ENCODE data around the gene ADPGK. TPM values are rescaled to one million over a fixed set of nuclear protein-coding genes. Genes with fewer than 3 reads are reported as not detected.
A peak's percentile ranks its signal among the peaks of the same experiment; 100 is the strongest.

ADPGK gene
- total and polyA plus RNA-seq, 2 donors, result 63.9 to 100 TPM

- no peaks in the 10 kb centered on the region for H3K9me3 ChIP-seq (ENCODE audit: control insufficient read depth in 2 of 2, insufficient read depth in 1 of 2, low read length in 1 of 2)
- peaks cover 13 to 25% of the 10 kb centered on the region in 2 donors for H3K4me1 ChIP-seq (ENCODE audit: control insufficient read depth in 2 of 2, insufficient read depth in 2 of 2, low read length in 2 of 2)
- H3K36me3 ChIP-seq (ENCODE audit: control insufficient read depth in 2 of 2, insufficient read depth in 2 of 2, low read length in 1 of 2), result peaks cover 0 to 11% of the 10 kb centered on the region in 2 donors
- 97% methylated on average over 2 of the region's 2 CpGs for WGBS
- no peaks in the 10 kb centered on the region for H3K27me3 ChIP-seq (ENCODE audit: control insufficient read depth in 2 of 2, insufficient read depth in 1 of 2, low read length in 1 of 2)
- no peak for DNase-seq (ENCODE audit: low read depth in 6 of 9, low spot score in 9 of 9)
- H3K4me3 ChIP-seq (ENCODE audit: low read length in 2 of 2), result no peak overlapping the region
- no peak overlapping the region for H3K27ac ChIP-seq (ENCODE audit: low read depth in 1 of 2, low read length in 1 of 2)
These were observed 2.3 kb upstream of the ADPGK start for GRCh38 chr15:72785841-72786240.

- DNase-seq (ENCODE audit: low read depth in 6 of 9, low spot score in 9 of 9), result peak in 1 of 9 donors; percentile 37
- Histone ChIP-seq H3K36me3 (ENCODE audit: control insufficient read depth in 2 of 2, insufficient read depth in 2 of 2, low read length in 1 of 2) (peaks cover 0 to 13% of the 10 kb centered on the region in 2 donors), H3K4me3 (ENCODE audit: low read length in 2 of 2) (no peak overlapping the region), H3K9me3 (ENCODE audit: control insufficient read depth in 2 of 2, insufficient read depth in 1 of 2, low read length in 1 of 2) (no peaks in the 10 kb centered on the region), H3K27ac (ENCODE audit: low read depth in 1 of 2, low read length in 1 of 2) (no peak overlapping the region), H3K4me1 (ENCODE audit: control insufficient read depth in 2 of 2, insufficient read depth in 2 of 2, low read length in 2 of 2) (peaks cover 15 to 25% of the 10 kb centered on the region in 2 donors), H3K27me3 (ENCODE audit: control insufficient read depth in 2 of 2, insufficient read depth in 1 of 2, low read length in 1 of 2) (no peaks in the 10 kb centered on the region)
- WGBS, result 68% methylated on average over 4 of the region's 4 CpGs
These were observed 1.9 kb upstream of the ADPGK start for GRCh38 chr15:72785432-72785831.

DNA sequence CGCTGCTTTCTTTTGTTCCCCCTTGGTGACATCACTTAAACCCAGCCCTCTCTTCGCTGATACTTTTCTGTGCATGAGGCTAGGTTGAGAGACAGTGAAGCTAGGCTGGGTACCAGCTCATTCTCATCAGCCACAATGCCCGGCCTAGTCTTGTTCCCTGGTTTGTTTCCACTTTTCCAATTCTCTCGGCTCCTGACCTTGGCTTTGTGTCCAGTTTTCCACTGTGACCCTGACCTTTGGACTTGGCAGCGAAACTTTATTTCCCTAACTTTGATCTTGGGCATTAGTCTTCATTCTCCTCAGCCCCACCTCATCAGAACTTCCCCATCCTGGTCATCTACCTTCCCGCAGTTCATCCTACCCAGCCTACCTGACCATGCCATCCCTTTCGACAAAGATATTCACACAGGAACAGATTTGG, 908 bp upstream of the ADPGK start:
- peak in 1 of 9 donors; percentile 63 for DNase-seq (ENCODE audit: low read depth in 6 of 9, low spot score in 9 of 9)
- peak overlapping the region; percentile 94 to 97 for H3K27ac ChIP-seq (ENCODE audit: low read depth in 1 of 2, low read length in 1 of 2)
- peak overlapping the region; percentile 90 to 97 for H3K4me3 ChIP-seq (ENCODE audit: low read length in 2 of 2)
- peaks cover 15 to 25% of the 10 kb centered on the region in 2 donors for H3K4me1 ChIP-seq (ENCODE audit: control insufficient read depth in 2 of 2, insufficient read depth in 2 of 2, low read length in 2 of 2)
- H3K27me3 ChIP-seq (ENCODE audit: control insufficient read depth in 2 of 2, insufficient read depth in 1 of 2, low read length in 1 of 2), result no peaks in the 10 kb centered on the region
- no peaks in the 10 kb centered on the region for H3K9me3 ChIP-seq (ENCODE audit: control insufficient read depth in 2 of 2, insufficient read depth in 1 of 2, low read length in 1 of 2)
- H3K36me3 ChIP-seq (ENCODE audit: control insufficient read depth in 2 of 2, insufficient read depth in 2 of 2, low read length in 1 of 2), result peaks cover 0 to 15% of the 10 kb centered on the region in 2 donors
- WGBS, result 60% methylated on average over 7 of the region's 7 CpGs

DNA sequence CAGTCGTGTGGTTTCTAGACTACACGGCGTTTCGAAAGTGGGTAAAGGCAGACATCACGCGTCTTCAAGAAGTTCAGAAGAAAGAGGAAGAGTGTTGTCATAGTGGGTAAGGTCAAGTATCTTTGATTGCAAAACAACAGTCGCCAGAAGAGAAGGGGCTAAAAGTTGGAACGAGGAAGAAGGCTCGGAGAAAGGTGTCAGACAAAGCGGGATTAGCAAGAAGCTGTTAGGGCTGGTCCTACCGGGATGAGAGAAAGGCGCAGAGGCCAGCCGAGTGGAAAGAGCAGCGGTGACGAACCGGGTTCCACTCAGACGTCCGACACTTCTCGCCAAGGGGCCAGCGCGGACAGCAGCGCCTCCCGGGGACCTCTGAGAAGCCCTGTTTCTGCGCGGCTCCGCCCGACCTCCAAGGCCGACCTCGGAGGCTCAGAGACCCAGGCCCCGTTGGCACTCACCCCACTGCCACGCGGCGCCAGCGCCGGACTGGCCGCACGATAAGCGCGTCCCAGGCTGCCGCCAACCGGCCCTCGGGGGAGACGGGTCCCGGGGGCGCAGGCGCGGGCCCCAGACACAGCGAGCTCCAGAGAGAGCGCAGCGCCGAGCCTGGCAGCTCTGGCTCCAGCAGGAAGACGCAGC, 436 bp downstream of the ADPGK start:
- Histone ChIP-seq H3K4me3 (ENCODE audit: low read length in 2 of 2) (peak overlapping the region; percentile 90 to 97), H3K27ac (ENCODE audit: low read depth in 1 of 2, low read length in 1 of 2) (peak overlapping the region; percentile 90 to 96), H3K9me3 (ENCODE audit: control insufficient read depth in 2 of 2, insufficient read depth in 1 of 2, low read length in 1 of 2) (no peaks in the 10 kb centered on the region), H3K36me3 (ENCODE audit: control insufficient read depth in 2 of 2, insufficient read depth in 2 of 2, low read length in 1 of 2) (peaks cover 0 to 15% of the 10 kb centered on the region in 2 donors), H3K4me1 (ENCODE audit: control insufficient read depth in 2 of 2, insufficient read depth in 2 of 2, low read length in 2 of 2) (peaks cover 15 to 25% of the 10 kb centered on the region in 2 donors), H3K27me3 (ENCODE audit: control insufficient read depth in 2 of 2, insufficient read depth in 1 of 2, low read length in 1 of 2) (no peaks in the 10 kb centered on the region)
- WGBS, result under 1% methylated on average over 52 of the region's 52 CpGs
- peak in 5 of 9 donors; percentile 38 to 76 (median 44) for DNase-seq (ENCODE audit: low read depth in 6 of 9, low spot score in 9 of 9)

DNA sequence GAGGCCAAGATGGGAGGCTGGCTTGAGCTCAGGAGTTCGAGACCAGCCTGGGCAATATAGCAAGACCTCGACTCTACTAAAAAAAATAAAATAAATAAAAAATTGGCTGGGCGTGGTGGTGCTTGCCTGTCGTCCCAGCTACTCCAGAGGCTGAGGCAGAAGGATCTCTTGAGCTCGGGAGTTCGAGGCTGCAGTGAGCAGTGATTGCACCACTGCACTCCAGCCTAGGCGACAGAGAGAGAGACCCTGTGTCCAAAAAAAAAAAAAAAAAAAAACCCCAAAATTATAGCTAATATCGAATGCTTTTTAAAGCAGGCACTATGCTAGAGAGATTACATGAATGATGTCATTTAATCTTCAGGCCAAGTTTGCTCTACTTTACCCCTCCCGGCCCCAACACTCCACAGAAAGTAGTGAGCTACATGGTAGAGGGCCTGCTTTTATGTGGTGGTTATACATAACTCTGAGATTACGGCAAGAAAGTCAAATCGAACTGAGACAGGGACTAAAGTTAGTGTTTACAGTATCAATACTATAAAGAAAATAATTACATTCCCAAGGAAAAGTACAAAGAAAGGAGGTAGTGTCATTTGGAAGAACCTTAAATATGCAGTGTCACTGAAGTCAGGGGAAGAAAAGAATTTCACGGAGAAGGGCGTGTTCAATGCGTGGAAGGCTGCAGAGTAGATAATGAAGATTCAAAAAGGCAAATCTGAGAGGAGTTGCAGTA, 1.1 kb downstream of the ADPGK start:
- Histone ChIP-seq H3K4me1 (ENCODE audit: control insufficient read depth in 2 of 2, insufficient read depth in 2 of 2, low read length in 2 of 2) (peaks cover 15 to 25% of the 10 kb centered on the region in 2 donors), H3K9me3 (ENCODE audit: control insufficient read depth in 2 of 2, insufficient read depth in 1 of 2, low read length in 1 of 2) (no peaks in the 10 kb centered on the region), H3K27ac (ENCODE audit: low read depth in 1 of 2, low read length in 1 of 2) (peak overlapping the region; percentile 90 to 96), H3K36me3 (ENCODE audit: control insufficient read depth in 2 of 2, insufficient read depth in 2 of 2, low read length in 1 of 2) (peaks cover 0 to 18% of the 10 kb centered on the region in 2 donors), H3K27me3 (ENCODE audit: control insufficient read depth in 2 of 2, insufficient read depth in 1 of 2, low read length in 1 of 2) (no peaks in the 10 kb centered on the region), H3K4me3 (ENCODE audit: low read length in 2 of 2) (peak overlapping the region; percentile 90 to 97)
- 57% methylated on average over 14 of the region's 14 CpGs for WGBS
- DNase-seq (ENCODE audit: low read depth in 6 of 9, low spot score in 9 of 9), result peak in 4 of 9 donors; percentile 2 to 54 (median 38)

DNA sequence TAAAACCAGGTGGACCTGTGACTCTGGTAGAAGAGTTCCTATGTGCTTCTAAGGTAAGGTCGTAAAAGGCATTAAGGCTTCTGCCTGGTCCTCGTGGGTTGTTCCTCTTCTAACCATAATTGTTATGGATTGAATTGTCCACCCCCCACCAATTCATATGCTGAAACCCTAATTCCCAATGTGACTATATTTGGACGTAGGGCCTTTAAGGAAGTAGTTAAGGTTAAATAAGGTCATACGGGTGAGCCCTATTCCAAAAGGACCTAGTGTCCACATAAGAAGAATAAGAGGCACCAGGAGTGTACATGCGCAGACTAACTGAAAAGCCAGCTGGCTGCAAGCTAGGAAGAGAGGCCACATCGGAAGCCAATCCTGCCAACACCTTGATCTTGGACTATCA, 1.9 kb downstream of the ADPGK start:
- peaks cover 15 to 25% of the 10 kb centered on the region in 2 donors for H3K4me1 ChIP-seq (ENCODE audit: control insufficient read depth in 2 of 2, insufficient read depth in 2 of 2, low read length in 2 of 2)
- no peaks in the 10 kb centered on the region for H3K27me3 ChIP-seq (ENCODE audit: control insufficient read depth in 2 of 2, insufficient read depth in 1 of 2, low read length in 1 of 2)
- peak overlapping the region in 1 of 2 donors; percentile 1 for H3K4me3 ChIP-seq (ENCODE audit: low read length in 2 of 2)
- H3K27ac ChIP-seq (ENCODE audit: low read depth in 1 of 2, low read length in 1 of 2), result no peak overlapping the region
- no peak for DNase-seq (ENCODE audit: low read depth in 6 of 9, low spot score in 9 of 9)
- peaks cover 0 to 18% of the 10 kb centered on the region in 2 donors for H3K36me3 ChIP-seq (ENCODE audit: control insufficient read depth in 2 of 2, insufficient read depth in 2 of 2, low read length in 1 of 2)
- WGBS, result 96% methylated on average over 6 of the region's 6 CpGs
- no peaks in the 10 kb centered on the region for H3K9me3 ChIP-seq (ENCODE audit: control insufficient read depth in 2 of 2, insufficient read depth in 1 of 2, low read length in 1 of 2)

- H3K27ac ChIP-seq (ENCODE audit: low read depth in 1 of 2, low read length in 1 of 2), result no peak overlapping the region
- no peak overlapping the region for H3K4me3 ChIP-seq (ENCODE audit: low read length in 2 of 2)
- no peaks in the 10 kb centered on the region for H3K9me3 ChIP-seq (ENCODE audit: control insufficient read depth in 2 of 2, insufficient read depth in 1 of 2, low read length in 1 of 2)
- no peaks in the 10 kb centered on the region for H3K27me3 ChIP-seq (ENCODE audit: control insufficient read depth in 2 of 2, insufficient read depth in 1 of 2, low read length in 1 of 2)
- H3K36me3 ChIP-seq (ENCODE audit: control insufficient read depth in 2 of 2, insufficient read depth in 2 of 2, low read length in 1 of 2), result peaks cover 9 to 32% of the 10 kb centered on the region in 2 donors
- no peak for DNase-seq (ENCODE audit: low read depth in 6 of 9, low spot score in 9 of 9)
- 97% methylated on average over 6 of the region's 6 CpGs for WGBS
- H3K4me1 ChIP-seq (ENCODE audit: control insufficient read depth in 2 of 2, insufficient read depth in 2 of 2, low read length in 2 of 2), result peaks cover 10 to 15% of the 10 kb centered on the region in 2 donors
These were observed 4.8 kb downstream of the ADPGK start for GRCh38 chr15:72778796-72779195.

DNA sequence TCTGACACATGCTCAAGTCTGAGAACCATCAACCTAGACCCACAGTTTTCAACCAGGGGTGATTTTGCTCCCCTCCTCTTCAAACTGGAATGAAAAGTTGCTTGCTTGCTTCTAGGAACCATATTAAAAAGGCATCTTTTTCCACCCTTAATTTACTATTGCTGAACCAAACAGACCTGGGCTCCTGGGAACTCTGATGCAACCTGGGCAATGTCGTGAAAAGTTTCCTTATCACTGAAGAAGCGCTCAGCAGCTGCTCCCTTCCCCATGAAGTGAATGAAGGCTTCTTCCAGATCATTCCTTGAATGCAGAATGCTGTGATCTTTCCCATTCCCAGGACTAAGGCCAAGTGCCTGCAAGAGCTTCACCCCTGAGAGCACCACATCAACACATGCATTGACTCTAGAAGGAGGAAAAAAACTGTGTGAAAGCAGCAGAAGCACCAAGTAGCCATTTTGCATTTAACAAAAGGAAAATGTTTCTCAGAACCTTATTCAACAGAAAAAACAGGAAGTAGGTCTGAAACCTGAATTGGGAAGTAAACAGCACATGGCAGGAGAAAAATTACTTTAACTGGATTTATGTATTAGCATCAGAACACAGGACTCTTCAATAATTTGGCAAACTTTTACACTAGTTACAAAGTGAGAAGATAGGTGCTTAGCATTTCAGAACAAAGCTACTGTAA, 8.7 kb downstream of the ADPGK start:
- 94% methylated on average over 2 of the region's 2 CpGs for WGBS
- Histone ChIP-seq H3K27ac (ENCODE audit: low read depth in 1 of 2, low read length in 1 of 2) (no peak overlapping the region), H3K36me3 (ENCODE audit: control insufficient read depth in 2 of 2, insufficient read depth in 2 of 2, low read length in 1 of 2) (peaks cover 30 to 37% of the 10 kb centered on the region in 2 donors), H3K9me3 (ENCODE audit: control insufficient read depth in 2 of 2, insufficient read depth in 1 of 2, low read length in 1 of 2) (no peaks in the 10 kb centered on the region), H3K4me3 (ENCODE audit: low read length in 2 of 2) (no peak overlapping the region), H3K27me3 (ENCODE audit: control insufficient read depth in 2 of 2, insufficient read depth in 1 of 2, low read length in 1 of 2) (no peaks in the 10 kb centered on the region), H3K4me1 (ENCODE audit: control insufficient read depth in 2 of 2, insufficient read depth in 2 of 2, low read length in 2 of 2) (no peaks in the 10 kb centered on the region)
- no peak for DNase-seq (ENCODE audit: low read depth in 6 of 9, low spot score in 9 of 9)

- 89% methylated on average over 1 of the region's 1 CpG for WGBS
- H3K4me1 ChIP-seq (ENCODE audit: control insufficient read depth in 2 of 2, insufficient read depth in 2 of 2, low read length in 2 of 2), result no peaks in the 10 kb centered on the region
- H3K9me3 ChIP-seq (ENCODE audit: control insufficient read depth in 2 of 2, insufficient read depth in 1 of 2, low read length in 1 of 2), result peaks cover 0 to 4% of the 10 kb centered on the region in 2 donors
- DNase-seq (ENCODE audit: low read depth in 6 of 9, low spot score in 9 of 9), result no peak
- no peak overlapping the region for H3K4me3 ChIP-seq (ENCODE audit: low read length in 2 of 2)
- H3K36me3 ChIP-seq (ENCODE audit: control insufficient read depth in 2 of 2, insufficient read depth in 2 of 2, low read length in 1 of 2), result peaks cover 37% of the 10 kb centered on the region in 2 donors
- no peak overlapping the region for H3K27ac ChIP-seq (ENCODE audit: low read depth in 1 of 2, low read length in 1 of 2)
- no peaks in the 10 kb centered on the region for H3K27me3 ChIP-seq (ENCODE audit: control insufficient read depth in 2 of 2, insufficient read depth in 1 of 2, low read length in 1 of 2)
These were observed 12.2 kb downstream of the ADPGK start for GRCh38 chr15:72771329-72771725.
